ENCODE data around the gene COL2A1.

COL2A1 gene

DNA sequence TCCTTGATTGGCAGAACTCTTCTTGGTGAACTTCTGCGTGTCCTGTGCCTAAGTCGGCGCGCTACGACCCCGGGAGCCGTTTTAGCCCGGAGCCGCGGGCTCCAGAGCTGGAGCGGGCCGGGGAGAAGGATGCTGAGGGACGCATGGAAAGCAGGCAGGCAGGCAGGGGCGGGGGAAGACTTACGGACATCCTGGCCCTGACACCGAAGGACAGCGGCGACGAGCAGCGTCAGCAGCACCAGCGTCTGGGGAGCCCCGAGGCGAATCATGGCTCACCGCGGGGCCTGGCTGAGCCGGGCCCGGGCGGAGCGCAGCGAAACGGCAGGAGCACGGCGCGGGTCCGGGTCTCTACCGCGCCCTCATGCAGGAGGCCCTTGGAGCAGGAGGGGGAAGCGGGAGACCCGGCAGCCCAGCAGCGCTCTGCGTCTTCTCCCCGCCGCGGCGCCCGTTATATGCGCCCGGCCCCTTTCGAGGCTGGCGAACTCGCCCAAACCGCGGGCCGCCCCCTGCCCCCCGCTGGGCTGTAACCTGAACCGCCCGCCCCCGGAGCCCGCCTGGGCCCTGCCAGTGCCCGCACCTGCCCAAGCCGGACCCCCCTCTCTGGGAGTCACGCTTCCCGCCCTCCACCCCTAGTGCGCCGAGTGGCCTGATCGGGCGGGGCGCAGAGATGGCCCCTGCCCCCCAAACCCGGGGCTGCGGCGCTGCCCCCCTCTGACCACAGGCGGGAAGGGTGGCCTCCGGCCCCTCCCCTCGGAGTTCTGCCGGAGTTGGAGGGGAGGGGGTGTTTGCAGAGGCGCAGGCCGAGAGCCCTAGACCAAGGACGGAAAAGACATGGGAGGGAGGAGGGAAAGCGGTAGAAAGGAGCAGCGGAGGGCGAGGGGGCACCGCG lies at the start of gene COL2A1:
Gene COL2A1 (minus strand): TSS at position 424 of the 889 bp plus-strand sequence. CDS start 155 bp downstream, at position 269.
- DNase-seq, result no peak

DNA sequence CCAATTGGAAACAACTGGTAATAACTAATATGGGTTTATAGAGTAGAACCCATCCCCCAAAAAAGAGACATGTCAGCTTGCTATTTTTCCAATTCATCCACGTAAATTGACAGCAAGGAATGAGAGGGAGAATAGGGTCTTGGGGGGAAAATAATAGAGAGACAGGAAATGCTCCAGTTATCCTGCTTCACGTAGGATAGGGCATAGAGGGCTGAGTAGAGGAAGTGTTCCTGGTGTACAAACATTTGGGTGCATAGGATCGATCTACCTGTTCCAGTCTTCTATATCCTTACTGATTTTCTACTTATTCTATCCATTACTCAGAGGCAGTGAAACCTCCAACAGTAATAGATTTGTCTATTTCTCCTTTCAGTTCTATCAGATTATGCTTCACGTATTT lies 49.6 kb upstream of the COL2A1 start:
- DNase-seq, result no peak

DNA sequence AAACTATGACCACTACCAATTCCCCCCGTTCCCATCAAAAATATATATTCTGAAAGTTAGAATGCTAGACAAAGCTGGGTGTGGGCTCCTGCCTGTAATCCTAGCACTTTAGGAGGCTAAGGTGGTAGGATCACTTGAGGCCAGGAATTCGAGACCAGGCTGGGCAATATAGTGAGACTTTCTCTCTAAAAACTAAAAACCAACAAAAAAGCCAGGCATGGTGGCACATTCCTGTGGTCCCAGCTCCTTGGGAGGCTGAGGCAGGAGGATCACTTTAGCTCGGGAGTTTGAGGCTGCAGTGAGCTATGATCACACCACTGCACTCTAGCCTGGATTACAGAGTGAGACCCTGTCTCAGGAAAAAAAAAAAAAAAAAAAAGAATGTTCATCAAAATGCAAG lies 48.8 kb upstream of the COL2A1 start:
- no peak for DNase-seq

DNA sequence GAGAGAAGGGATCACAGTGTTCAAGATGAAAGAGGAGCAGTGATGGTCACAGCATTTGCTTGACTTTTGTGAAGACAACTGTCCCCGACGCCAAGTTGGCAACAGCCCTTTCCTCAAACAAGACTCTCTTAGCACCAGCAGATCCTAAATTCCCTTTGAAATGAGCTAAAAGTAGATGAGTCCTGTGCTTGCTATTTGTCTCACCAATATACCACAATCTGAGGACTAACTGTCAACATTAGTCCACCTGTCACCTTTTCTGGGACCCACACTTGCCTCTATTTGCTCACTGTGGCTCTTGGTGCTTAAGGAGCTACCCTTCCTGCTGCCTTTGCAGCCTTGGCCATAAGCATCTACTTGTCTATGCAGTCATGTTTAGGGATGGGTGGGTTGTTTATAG lies 47.4 kb upstream of the COL2A1 start:
- no peak for DNase-seq

DNA sequence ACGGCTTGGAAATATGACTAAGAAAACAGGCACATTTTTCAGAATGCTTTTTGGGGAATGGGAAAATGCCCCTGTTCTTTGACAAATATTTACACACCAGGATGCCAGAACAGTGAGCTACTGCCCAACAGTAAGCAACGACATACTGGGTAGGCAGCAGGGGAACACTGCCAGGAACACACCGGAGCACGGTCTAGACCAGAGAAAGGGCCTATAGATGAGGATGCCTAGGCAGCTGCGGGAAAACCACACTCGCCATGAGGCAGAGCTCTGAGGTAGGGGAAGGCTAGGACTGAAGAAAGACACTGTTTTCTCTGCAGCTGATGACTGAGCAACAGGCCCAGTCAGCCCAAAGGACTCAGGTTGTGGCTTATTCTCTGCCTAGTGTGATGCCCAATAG lies 45.9 kb upstream of the COL2A1 start:
- no peak for DNase-seq

DNA sequence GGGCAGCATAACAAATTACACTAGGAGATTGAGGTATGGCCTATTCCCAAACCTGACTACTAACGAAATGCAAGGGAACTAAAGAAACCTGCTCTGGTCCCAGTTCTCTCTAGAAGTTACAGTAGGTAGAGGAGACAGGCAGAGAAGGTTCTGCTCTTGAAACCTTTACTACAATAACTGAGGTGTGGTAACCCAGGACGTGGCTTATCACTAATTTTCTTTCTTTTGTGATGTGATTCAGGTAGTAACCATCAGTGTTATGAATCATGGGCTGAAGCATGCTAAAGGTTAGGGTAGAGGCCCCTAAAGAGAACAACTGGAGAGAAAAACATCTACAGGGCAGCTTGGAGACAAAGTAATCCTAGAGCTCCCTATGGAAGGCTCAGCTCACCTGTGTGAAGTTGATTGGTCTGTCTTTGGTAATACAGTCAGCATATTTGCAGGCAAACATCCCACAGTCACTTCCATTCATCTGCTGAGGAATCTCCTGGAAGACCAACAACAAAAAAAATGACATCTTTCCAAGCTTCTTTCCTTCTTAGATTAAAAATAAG lies 41.8 kb upstream of the COL2A1 start:
- no peak for DNase-seq

DNA sequence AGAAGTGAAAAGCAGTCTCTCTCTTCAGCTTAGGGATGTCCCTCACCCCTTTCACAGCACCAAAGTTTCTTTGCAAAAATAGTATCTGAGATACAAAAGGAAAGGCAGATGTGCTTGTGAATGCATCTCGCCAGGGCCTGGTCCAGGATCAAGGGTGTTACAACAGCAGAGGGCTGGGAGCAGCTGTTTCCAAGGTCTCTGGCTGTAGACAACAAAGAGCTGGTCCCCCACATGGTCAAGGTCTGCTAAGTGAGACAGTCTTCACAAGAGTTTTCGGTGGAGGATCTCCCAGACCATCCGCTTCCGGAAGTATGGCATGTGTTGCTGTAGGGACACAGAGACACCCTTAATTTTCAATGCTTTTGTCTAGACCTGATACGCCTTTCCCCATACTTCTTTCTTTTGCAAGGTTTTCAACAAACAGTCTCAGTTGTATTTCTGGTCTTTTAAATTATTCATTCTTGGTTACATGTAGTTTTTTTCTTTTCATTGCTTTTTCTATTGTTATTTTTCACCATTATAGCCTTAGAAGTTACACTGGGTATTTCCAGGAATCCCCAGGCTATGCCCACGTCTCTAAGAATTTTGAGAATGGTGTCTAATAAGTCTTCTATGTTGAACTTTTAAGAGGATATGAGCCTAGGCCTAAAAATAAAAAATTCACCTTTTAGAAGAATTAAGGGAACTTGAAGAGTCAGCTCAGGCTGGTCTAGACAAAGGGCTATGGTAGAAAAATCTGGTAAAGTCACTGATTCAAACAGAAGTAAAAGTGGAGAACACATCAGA lies 41.0 kb upstream of the COL2A1 start:
- no peak for DNase-seq

DNA sequence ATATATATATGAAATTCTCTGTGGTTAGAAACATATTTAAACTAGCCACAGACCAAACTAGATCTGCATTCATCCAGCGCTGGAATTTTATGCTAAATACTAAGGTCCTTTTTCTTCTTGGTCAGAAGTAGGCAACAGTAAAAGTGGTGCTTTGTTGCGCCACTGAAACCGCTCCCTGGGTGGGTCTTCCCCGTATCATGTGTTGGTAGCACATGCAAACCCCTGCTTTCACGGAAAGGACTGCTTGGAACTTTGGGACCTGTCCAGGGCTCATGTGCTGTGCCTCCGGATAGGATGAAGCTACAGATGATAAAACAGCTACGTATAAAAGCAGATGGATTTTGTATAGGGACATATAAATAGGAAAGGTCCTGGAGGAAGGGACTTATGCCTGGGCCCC lies 40.1 kb upstream of the COL2A1 start:
- no peak for DNase-seq

DNA sequence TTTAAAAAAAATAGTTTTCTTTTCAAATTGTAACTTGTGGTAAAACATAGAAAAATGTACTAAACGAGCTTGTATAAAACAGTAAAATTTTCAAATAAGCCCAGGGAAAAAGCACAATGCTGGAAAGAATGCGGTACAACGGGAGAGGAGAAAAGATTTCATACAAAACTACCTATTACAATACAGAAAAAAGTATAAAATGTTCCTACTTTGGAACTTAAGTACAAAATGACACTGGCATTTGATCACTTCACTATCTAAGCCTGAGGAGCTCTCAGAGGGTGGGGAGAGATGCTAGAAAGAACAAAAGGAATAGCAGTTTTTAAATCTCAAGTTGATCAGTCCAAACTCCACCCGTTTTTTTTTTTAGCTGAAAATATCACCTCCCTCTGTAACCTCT lies 39.5 kb upstream of the COL2A1 start:
- DNase-seq, result no peak

DNA sequence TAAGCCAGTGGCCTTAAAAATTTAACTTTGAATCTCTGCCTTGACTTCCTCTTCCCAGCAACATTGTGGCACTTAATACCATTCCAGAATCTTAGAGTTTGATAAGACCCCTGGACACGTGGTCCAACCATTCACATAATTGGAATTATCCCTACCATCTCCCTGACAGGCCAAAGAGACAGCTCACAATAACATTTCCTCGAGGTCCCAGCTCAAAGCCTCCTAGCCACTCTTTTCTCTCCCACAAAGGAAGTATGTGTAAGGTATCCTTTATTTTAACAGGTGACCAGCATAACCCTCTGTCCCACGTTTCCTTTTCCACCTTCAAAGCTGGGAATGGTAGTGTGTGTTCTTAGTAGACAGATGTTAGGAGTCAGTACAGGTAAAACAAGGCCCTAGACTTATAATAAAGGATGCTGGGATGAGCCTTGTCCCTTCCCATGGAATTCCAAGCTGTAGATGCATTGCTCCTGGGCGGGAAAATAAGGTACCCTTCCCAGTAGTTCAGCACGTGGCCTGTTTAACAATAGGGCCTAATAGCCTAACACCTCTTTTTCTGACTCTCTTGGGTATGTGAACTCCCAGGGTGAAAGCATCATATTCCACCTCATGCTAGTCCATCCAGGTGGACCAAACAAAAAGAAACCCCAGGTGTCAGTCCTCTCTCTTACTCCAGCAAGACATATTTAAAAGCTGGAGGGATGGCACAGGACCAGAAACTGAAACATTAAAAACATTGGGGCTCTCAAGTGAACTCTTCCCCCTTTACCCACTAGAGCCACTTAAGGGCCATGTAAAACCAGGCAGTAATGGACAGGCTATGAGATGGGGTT lies 37.5 kb upstream of the COL2A1 start:
- DNase-seq, result no peak

DNA sequence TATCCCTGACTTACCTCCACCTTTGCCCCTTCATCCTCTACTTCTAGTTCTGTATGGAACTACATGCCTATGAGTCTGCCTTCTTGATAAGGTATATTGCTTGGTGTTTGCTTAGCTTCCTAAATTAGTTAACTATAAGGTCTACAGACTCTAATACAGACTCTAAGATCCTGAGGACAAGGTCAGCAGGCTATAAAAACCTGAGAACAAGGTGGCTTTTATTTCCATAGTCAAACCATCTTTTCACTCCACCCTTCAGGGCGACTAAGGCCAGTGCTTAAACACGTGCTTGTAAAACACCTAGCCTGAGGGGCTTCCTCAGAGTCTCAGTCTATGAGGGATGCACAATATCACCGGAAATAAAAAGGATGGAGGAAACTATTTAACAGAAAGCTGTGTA lies 36.1 kb upstream of the COL2A1 start:
- DNase-seq, result no peak

DNA sequence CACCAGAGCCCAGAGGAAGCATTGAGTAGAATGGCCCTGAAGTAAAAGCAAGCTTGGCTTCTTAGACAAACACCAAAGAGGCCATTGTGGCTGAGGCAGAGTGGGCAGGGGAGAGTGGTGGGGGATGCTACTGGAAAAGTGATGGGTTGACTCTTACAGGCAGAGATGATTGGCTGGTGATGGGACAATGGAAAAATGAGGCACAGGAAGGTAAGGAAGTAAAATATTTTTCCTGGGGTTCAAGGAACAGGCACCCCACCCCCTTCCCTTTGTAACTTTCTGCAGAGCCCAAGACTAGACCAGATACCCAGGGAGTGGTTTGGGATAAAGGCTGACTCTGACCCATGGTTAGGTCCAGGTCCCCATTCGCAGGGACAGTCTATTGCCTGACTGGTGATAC lies 34.9 kb upstream of the COL2A1 start:
- DNase-seq, result no peak

DNA sequence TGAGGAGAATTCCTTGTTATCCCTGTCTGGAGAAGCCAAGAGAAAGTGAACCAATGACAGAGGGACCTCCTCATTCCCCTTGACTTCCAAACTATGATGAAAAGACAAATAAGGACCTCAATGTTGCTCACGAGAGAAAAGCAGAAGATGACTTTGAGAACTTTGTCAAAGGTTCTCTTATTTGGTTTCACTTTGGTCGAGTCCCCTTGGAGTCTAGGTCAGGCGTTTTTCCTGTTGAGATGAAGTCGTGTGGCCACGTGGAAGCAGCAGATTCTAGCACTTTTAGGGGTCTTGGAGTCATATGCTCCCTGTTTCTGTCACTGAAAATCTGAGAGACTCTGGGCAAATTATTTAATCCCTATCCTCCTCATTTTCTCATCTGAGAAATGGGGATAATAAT lies 33.8 kb upstream of the COL2A1 start:
- DNase-seq, result no peak

DNA sequence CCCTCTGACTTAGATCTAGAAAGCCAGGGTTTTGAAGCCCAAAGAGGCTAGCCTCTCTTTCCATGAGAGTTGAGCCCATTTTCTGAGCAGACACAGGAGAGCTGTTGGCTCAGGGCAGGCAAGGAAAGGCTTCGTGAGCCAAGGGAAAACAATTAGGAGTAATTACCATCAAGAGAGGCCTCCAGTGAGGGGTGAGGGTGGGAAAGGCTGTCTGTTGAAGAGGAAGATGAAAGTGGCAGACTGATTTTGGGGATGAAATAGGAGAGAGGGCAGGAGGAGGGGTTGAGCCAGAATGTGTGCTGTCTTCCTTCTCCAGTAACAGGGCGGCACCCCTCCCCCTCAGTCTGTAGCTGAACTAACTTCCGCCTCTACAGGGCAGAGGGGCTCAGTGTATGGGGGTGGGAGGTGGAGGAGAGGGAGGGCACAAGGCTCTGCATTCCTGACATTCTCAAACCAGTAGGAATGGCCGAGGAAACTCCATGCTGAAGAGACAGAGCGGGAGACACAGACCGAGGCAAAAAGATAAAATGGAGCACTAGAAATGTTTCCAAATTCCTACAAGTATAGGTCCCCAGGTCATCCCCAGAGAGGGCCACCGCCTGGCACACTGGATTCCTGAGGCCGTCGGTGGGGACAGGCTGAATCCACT lies 33.1 kb upstream of the COL2A1 start:
- DNase-seq, result no peak

DNA sequence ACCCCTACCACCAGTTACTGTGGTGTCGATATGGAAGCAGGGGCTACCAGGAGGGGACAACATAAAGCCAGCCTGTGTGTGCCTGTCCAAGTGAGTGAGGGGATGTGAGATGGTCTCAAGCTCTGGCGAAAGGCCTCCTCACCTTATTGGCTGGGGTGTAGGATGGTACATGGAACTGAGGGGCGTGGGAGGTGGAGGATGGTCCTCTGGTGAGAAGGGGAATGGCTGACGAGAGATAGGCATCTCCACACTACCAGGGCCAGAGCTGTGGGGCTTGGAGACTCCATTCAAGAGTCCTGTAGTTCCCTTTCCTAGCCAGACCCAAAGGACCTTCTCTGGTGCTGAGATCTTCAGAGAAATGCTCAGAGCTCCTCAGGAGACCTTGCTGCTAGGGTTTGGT lies 32.5 kb upstream of the COL2A1 start:
- DNase-seq, result no peak

DNA sequence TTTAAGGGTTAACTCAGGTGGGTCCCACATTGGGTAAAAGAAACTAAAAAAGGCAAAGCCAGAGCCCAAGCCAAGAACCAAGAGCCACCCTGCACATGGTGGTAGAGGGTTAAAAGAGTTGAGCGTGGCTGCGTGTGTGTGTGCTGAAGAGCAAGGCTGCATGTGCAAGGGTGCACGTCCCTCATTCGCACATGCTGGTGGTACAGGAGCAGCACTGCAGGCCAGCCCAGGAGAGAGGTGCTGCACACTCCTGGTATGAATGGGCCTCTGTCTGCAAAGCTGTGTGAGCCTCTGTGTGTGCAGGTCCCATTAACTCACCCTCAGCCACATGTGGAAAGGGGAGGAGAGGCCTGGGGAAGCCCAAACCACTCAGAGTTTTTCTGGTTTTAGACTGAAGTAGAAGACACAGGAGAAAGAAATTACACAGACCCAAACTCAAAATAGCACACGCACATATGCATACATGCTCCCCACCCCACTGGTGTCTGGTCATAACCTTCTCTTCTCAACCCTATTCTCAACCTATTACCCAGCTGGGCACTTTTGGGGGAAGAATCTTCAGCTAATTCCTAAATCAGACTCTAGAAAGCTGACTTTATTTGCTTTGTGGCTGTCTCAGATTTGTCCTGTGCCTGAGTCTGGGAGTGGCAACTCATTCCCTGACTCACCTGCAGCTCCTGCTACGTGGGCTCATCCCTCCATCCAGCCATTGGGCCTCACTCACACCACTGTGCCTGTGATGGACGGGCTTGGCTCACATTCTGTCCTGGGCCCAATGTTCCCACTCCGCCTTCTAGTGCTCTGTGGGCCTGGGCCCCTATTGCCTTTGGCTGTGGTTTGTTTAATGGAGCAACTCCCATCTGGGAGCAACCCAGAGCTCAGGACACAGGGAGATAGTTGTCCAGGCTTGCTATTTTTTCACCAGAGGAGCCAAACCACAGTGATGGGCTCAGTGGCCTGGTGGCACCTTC lies 30.8 kb upstream of the COL2A1 start:
- no peak for DNase-seq

DNA sequence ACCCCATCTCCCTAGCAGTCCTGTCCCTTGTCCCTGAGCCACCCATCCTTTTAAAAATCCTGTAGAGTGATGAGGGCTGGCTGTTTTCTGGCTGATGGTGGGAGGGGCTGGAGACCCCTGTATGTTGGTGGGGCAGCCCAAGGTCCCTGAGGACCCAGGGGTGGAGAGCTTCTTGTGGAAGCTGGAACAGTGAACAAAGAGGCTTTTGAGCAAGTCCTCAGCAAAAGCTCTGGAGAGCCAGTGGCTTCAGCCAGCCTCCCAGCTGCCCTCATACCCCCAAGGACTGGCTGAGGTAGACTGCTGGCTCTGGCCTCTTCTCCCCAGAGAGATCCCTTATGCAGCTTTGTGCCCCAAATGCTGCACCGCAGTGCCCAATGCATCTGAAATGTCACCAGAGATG lies 29.2 kb upstream of the COL2A1 start:
- DNase-seq, result no peak

DNA sequence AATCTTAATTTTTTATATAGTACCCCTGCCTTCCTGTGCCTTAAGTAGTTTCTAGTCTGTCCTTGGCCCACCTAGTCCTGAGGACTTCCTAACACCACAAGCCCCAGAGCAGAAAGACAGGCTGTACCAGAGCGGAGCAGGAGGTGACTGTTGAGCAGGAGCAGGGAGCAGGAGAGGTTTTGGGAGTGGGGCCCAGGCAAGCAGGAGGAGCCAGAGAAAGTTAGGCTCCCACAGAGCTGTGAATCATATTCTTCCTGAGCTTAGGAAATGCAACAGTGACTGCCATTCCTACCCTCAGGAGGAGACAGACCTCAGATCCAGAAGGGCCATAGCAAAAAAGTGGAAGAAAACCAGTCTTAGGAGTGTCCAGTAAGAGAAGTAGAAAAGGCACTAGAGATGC lies 28.3 kb upstream of the COL2A1 start:
- DNase-seq, result no peak

DNA sequence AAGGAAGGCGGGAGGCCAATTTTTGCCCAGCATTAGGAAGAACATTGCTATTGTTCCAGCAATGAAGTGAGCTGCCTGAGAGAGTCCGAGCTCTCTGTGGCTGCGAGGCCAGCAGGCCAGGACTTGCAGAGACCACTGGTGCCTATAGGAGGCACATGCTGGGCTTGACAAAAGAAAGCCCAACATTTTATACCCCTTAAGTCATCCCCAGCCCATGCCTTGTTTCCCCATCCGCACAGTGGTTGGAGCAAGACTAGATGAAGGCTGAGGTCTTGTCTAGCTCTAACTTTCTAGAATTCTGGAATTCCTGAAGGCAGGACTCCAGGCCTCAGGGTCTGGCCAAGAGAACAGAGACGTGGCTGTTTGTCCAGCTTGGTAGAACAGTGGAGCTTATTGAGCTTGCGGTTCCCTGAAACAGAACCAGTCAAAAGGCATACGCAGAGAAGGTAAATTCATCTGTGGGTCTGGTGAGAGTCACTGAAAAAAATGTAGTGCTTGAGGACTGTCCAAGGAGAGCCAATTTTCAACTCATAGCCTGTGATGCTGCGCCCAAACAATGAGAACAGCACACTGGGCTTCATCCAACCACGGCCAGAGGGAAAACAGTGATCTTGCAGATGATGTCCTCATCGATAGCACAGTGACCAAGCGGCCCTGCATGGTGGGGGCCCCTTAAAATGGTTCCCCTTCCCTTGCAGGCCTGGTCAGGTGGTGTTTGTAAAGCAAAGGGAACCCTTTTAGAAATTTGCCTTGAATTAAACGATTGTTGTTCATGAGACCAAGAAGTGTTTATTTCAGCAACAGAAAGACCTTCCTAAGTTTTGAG lies 27.1 kb upstream of the COL2A1 start:
- no peak for DNase-seq

DNA sequence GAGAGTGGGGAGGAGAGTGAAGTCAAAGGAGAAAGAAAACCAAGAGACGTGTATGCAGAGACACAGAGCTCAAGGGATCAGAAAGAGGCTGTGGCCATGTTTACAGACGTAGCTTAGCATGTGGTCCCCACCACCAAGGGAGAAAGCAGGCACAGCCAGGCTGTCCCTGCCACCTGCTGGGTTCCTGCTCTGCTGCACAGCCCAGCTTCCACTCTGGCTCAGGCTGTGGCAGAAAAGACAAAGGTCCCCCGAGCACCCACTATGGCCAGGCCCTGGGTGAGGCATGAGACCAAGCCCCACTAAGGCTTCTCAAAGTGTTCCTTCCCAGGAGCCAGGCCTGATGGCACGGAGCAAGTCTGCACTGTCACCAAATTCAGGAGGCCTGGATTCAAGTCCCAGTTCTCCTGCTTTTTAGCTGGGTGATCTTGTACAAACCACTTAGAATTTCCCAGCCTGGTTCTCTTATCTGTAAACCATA lies 25.9 kb upstream of the COL2A1 start:
- peak; percentile 42 for DNase-seq
